HG03469 (cell line): ENCODE results near the gene ACSL3.
A peak's percentile ranks its signal among the peaks of the same experiment; 100 is the strongest.

Experiments used
- ATAC-seq: cut with Tn5 transposase; IDR thresholded peaks from one replicate; pipeline ENCODE4 v1.9.1; 2021; ENCODE audit warnings: mild to moderate bottlenecking, moderate library complexity, moderate number of reproducible peaks; ENCODE audit not compliant: unreplicated experiment

Gene ACSL3

DNA sequence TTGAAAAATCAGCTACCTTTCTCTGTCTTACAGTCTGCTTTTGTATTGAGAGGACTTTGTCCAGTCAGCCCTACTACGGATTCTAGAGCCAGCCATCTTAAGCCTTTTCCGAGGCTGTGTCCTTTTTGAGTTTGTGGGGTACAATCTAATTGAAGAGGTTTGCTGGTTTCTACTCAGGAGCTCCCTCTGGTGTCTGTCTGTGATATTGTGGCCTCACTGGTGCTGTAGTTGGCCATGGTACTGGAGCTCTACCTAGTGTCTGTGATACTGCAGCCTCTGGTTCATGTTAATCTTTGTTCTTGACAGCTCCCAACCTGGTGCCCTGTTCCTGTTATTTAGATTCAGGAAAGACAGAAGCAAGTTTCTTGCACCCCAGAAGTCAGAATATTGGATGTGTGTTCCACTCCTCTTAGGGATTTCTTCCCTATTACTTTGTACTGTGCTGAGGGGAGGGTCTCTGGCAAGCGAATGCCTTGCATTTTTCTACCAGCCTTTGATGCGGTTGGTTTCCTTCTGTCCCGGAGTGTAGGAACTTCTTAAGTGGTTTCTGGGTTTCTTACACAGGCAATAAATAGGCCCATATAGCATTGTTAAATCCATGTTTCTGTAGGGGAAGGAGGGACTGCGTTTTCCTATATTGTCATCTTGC, 78.5 kb downstream of the ACSL3 start:
- ATAC-seq: peak; percentile 78

DNA sequence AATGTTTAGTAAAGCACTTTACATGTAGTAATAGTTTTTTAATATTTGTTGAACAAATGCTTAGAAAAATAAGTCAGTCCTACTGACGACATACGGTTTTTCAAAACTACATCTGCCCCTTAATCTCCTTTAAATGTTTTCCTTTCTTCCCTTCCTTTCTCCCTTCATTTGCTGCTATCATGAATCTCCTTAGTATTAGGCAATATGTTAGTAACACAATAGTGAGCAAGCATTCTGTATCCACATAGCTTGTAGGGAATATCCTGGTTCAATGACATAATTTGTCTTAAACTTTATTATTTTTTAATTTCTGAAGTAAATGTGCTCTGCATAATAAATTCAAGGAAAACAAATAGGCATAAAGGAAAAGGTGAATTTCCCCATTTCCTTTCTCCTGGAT, 79.1 kb downstream of the ACSL3 start:
- ATAC-seq: no peak

DNA sequence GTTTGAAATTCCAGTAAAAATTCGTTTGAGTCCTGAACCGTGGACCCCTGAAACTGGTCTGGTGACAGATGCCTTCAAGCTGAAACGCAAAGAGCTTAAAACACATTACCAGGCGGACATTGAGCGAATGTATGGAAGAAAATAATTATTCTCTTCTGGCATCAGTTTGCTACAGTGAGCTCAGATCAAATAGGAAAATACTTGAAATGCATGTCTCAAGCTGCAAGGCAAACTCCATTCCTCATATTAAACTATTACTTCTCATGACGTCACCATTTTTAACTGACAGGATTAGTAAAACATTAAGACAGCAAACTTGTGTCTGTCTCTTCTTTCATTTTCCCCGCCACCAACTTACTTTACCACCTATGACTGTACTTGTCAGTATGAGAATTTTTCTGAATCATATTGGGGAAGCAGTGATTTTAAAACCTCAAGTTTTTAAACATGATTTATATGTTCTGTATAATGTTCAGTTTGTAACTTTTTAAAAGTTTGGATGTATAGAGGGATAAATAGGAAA, 80.7 kb downstream of the ACSL3 start:
- ATAC-seq: no peak

DNA sequence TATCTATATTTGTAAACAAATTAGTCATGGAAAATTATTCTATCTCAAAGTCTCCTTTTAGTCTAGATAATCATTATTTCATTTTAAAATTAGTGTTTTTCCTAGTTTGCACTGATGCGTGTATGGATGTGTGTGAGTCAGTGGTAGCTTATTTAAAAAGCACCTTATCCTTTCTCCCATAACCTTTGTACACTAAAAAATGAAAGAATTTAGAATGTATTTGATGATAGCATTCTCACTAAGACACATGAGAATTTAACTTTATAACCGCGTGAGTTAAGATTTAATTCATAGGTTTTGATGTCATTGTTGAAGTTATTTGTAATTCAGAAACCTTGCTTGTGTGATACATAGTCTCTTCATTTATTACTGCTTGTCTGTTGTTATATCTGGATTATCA, 81.7 kb downstream of the ACSL3 start:
- no peak for ATAC-seq

DNA sequence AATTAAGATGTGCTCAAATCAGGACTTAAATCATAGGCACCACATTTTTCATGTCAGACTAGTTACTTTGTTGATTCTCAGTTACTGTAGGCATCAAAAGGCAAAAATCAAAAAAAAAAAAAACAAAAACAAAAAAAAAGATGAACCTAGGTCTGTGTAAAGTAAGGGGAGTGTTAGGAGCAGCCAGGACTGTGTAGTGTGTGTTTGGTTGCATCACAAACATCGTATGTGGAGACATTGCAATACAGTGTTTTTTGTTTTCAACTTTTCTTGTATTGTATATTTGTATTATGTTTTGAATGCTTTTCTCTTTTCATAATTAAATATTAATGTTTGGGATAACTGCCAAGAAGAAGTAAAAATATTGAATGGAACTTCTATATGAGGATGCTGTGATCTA, 82.1 kb downstream of the ACSL3 start:
- ATAC-seq: no peak

DNA sequence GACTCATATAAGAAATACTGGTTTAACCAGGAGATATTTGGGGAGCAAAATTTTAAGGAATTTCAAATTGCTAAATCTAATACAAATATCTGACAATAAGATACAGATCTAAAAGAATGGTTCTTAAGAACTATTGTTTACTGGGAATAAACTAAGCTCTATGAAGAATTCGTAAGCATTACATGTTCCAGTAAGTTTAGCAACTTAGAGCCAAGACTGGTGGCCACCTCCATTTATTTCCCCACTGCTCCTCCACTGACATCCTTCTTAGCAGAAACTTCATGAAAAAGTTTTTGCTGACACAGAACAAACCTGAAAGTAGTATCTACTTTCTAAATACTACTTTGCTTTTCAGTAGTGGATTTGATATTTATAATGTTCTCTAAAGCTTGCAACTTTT, 83.0 kb downstream of the ACSL3 start:
- peak; percentile 44 for ATAC-seq

DNA sequence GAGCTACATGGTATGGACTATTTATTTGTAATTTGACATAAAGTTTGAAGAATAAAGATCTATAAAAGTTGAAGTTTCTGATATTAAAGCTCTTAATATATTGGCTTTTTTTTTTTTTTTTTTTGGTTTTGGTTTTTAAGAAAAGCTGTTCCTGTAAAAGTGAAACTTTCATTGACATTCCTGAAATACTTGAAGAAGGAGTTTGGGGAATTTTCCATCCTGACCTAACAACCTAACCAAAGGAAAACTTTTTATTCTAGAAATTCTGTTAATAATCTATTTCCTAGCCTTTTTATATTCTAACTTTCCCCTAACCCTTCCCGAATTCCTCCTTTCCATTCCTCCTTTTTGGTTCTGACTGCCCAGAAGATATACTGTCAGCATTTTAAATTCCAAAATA, 83.7 kb downstream of the ACSL3 start:
- ATAC-seq: no peak

DNA sequence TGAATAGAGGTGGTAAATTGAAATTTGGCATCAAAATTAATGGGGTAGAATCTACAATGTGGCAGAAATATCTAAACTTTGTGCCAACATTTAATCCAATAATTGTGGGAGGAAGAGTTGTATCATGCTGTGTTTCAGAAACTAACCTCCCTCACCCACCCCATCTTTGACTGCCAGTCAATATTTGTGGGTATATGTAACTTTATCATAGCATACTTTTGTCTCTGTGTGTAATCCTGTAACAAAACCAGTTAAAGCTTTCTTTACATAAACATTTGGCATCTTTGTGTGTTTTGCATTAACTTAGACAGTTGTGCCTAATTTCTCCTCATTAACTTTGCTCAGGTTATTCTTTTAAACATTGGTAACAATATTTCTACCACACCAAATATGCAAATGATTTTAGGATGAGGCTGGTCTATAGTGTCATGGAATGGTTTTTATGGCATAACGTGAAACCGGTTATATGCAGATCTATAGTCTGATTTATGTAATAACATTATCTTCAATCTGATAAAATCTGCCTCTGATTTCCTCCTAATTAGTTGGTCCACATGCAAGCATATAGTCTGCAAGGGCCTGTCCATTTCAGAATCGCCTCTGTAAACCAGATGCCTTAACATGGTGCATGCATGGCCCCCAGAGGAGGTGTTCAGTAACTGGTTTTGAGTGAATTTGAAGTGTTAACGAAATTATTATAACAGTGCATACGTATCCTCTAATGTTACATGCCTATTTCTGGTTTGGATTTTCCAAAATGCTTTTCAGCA, 84.3 kb downstream of the ACSL3 start:
- no peak for ATAC-seq

DNA sequence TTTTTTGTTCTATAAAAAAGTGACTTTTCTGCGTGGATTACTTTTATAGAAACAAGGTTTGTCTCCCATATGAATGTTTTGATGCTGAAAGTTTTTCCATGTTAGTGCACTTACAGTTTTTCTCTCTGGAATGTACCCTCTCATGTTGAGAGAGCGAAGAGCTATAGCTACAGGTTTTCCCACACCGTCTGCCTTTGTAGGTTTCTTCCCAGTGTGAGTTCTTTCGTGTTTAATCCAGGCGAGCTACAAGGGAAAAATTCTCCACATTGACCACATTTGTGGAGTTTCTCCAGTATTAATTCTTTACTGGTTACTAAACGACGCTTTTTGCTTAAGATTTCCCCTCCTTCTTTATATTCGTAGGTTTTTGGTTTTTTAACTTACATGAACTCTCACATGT, 85.1 kb downstream of the ACSL3 start:
- no peak for ATAC-seq

DNA sequence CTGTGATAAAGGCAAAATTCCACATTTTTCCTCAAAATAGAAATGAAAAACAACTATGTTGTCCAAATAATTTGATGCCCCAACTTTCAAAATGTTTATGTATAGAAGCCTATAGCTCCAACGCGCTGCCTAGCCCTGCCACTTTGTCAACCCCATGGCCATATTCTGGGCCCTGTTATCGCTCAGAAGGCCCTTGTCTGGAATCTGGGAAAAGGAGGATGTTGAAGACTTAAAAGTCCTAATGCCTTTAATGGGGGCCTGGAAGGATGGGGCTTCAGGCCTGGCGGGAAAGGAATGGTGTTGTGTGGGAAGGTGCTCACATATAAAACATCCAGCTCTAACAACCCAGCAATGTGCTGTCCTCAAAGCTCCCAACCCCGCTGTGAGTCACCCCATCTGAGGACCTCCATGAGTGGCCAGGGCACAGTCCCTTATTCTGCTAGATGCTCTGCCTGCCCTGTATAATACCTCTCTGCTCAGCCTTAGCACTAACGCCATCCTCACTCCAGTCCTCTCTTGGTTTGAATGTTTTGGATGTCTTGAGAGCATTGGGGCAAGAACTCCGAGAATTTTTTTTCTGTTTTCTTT, 86.0 kb downstream of the ACSL3 start:
- no peak for ATAC-seq

DNA sequence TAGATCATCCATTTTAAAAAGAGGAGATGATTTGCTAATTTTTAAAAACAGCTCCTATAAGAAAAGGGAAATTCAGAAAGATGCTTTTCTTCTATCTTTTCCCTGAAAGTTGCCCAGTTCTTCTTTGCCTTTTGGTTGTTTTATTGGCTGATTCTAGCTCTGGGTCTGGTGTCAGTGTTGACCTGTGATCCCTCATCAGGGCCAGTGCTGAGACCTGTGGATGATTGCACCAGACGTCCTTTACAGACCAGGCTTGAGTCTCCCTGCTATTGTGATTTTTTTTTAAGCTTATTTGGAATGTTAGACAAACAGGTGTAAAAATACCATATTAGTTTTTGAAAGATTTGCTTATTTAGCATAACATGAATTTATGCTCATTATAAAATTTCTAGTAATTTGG, 88.2 kb downstream of the ACSL3 start:
- ATAC-seq: no peak

DNA sequence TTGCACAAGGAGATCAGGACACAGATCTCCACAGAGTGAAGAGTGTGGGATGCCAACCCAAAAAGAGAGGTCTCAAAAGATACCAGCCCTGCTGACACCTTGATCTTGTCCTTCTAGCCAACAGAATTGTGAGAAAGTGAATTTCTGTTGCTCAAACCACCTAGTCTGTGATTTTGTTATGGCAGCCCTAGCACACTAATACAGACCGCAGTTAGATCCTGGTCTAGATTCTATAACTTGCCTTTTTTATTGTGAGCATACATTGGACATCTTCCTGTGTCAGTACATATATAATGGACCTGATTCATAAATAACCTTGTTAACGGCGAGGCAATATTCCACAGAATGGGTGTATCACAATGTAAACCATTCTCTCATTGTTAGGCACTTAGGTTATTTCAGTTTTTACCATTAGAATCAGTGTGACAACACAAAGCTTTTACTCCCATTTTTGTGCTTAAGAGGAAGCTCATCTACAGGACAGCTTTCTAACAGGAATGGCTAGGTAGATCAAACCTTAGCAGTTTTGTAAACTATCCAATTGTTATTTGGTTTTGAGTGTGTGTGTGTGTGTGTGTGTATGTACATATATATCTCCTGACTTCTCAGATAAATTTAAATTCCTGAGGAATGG, 89.0 kb downstream of the ACSL3 start:
- ATAC-seq: no peak

DNA sequence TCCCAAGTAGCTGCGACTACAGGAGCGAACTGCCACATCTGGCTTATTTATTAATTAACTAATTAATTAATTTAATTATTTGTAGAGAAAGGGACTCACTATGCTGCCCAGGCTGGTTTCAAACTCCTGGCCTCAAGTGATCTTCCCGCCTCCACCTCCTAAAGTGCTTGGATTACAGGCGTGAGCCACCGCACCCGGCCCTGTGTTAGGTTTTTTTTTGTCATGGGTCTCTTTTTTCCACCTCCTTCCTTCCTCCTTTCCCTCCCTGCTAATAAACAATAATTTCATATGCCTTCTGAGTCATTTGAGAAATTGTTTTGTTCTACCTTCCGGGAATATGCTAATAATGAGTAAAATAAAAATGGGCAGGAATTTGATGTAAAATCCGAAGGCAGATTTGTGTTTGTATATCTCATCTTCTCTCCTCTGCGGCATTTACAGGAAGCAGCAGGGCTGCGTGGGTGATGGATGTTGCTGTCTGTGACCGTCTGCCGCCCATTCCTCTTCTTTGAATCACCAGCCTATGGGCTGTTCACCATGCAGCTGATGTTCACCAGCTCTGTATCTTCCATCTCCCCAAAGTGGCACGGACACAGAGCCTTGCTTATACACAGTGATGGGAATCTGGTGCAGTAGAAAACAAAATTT, 89.9 kb downstream of the ACSL3 start:
- no peak for ATAC-seq

DNA sequence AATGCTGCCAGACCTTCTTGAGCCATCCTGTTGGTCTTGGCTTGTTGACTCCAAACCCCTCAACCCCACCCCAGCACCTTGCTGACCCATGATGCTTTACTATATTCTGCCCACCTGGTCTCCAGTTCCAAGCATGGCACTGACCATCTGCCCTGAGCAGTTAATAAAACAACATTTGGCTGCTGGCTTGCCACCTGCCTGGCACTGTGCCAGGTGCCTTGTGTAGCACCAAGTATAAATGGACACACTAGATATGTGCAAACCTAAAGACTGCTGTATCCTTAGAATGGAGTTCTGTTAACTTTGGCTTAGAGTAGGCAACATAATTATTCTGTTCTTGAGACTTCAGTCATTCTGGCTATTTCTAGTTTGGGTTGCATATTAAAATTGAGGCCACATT, 91.4 kb downstream of the ACSL3 start:
- no peak for ATAC-seq

DNA sequence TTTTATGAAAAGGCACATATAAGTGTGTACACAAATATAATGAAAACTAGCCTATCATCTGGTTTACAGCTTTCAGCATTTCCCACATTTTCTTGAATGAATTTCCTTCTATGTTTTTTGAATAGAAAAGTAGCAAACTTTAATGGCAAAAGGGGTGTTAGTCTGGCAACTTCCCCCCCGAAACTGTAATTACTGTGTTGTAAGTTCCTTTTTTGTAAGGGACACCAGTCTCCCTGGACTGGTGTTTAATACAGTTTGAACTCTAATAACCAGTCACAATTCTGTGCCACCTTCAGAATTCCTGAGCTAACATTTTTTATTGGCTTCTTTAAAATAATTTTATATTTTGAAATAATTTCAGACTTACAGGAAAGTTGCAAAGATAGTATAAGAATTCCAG, 94.2 kb downstream of the ACSL3 start:
- ATAC-seq: no peak

DNA sequence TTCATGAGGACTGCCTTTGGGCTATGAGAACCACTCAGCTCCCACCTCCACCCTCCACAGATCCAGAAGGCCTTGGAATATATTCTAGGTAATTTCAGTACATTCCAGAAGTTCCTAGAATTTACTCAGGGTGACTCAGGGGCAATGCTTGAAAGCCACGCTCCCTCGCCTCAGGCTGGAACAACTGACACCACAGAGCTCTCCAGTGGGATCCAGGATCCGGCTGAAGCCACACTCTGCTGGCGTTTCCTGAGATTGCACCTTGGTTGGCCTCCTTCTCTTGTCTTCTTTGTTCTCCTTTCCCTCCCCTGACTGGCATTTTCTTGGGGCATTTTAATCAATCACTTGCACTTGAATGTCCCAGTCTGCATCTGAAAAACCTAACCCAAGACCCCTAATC, 98.5 kb downstream of the ACSL3 start:
- ATAC-seq: no peak

DNA sequence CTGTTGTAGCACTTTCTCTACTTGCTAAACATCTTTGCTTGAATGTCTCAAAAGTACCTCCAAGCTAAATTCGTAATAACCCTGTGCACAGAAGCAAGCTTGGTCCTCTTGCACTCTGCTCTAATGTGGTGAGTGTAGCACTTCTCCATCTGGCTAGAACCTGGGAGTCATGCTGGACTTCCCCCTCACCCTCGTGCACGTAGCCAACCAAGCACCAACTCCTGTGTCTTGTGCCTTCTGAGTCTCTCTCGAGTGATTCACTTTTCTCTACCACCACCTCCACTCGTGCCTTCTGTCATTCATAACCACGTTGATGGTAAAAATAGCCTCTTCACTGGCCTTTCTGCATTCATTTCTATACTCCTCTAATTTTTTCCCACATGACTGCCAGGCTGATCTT, 99.3 kb downstream of the ACSL3 start:
- ATAC-seq: peak; percentile 96

DNA sequence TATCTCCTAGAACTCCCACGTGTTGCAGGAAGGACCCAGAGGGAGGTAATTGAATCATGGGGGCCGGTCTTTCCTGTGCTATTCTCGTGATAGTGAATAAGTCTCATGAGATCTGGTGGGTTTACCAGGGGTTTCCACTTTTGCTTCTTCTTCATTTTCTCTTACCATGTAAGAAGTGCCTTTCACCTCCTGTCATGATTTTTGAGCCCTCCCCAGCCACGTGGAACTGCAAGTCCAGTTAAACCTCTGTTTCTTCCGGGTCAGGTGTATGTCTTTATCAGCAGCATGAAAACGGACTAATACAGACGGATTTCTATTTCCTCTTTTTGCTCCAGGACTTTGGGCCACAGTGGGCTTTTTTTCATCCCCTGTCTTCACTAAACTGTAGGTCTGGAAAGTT, 102.8 kb downstream of the ACSL3 start:
- no peak for ATAC-seq

DNA sequence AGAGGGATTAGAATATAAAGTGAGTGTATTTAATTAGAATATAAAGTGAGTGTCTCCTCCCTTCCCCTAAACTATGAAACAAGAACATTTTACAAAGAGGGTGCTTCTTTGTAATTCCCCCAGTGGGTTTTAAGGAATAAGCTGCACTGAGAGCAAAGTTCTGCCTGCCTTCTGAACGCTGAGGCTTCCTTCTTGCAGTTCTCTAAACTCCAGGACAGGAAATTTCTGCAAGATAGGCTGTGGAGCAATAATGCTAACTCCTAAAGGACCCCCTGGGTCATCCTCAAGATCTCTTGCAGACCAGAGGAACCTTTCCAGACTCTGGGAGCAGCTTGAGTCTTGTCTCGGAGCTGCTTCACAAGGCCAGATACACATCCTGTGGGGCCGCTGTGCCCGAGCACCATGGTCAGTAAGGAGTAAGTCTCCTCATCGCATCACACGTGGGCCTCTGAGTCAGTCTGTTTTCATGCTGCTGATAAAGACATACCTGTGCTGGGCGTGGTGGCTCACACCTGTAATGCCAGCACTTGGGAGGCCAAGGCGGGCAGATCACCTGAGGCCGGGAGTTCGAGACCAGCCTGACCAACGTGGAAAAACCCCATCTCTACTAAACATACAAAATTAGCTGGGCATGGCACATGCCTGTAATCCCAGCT, 103.7 kb downstream of the ACSL3 start:
- no peak for ATAC-seq

DNA sequence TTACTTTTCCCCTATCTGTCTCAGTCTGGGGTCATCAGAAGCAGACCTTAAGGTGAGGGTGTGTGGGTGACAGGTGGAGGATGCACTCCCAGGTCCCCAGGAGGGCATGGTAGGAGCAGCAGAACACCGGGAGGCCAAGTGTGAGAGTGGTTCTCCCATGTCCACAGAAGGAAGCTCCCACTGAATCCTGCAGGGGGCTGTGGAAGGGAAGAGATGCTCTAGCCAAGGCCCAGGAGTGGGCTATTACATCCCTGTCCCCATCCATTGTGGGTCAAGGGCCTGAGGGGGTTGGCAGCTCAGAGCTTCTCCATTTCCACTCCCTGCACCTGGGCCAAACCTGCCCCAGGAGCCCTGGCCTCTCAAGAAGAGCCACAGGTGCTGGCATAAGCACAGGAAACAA, 104.7 kb downstream of the ACSL3 start:
- ATAC-seq: no peak
